AG09319 (cell line): ENCODE data around the gene CSTF2.

Experiments
- DNase-seq: peaks from one replicate; pipeline ENCODE4 v3.0.0-alpha.2; 2010; ENCODE audit warnings: low read depth; ENCODE audit errors: extremely low read depth
- TF ChIP-seq, protein P1 (sequence below): IDR thresholded peaks from 2 replicates; pipeline ENCODE4 v1.5.1; 2011; ENCODE audit warnings: low read depth, mild to moderate bottlenecking, inconsistent platforms, low read length, moderate library complexity

Gene CSTF2

DNA sequence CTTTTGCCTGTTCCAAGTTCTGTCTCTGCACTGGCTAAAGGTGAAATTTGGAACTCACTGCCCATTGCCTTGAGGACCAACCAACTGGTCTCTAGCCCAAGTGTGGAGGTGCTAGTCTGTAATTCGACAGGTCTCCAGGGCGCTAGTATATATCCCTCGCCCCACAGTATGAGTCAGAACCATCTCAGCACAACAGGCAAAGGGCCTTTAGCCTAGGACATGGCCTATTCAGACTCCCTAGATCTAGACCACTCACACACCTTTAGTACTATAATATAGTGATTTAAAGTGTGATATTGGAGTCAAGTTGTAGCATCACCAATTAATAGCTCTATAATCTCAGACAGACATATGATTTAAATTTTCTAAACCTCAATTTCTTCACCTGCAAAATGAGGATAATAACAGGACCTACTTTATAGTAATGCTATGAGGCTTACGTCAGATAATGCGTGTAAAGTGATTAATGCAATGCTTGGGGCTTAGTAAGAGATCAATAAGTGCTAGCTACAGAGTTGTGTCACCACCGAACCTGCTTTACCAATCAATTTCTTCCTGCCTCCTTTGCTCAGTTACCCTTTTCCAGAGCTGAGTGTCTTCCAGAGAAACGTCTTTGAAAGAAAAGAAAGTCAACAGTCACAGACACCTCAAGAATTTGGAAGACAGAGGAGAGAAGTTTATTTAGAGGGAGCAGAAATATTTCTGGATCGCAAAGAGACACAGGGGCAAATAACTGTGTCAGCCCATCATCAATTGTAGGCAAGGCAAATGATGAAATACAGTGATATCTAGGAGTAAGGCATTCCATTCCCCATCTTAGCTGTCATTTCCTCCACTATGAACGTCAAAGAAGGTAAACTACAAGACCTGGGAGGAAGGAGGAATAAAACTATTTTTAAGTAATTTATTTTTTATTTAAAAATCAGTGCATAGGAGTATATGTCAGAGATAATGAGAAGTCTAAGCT, 51.7 kb downstream of the CSTF2 start:
- TF ChIP-seq, protein P1, sequence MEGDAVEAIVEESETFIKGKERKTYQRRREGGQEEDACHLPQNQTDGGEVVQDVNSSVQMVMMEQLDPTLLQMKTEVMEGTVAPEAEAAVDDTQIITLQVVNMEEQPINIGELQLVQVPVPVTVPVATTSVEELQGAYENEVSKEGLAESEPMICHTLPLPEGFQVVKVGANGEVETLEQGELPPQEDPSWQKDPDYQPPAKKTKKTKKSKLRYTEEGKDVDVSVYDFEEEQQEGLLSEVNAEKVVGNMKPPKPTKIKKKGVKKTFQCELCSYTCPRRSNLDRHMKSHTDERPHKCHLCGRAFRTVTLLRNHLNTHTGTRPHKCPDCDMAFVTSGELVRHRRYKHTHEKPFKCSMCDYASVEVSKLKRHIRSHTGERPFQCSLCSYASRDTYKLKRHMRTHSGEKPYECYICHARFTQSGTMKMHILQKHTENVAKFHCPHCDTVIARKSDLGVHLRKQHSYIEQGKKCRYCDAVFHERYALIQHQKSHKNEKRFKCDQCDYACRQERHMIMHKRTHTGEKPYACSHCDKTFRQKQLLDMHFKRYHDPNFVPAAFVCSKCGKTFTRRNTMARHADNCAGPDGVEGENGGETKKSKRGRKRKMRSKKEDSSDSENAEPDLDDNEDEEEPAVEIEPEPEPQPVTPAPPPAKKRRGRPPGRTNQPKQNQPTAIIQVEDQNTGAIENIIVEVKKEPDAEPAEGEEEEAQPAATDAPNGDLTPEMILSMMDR: no peak
- no peak for DNase-seq

DNA sequence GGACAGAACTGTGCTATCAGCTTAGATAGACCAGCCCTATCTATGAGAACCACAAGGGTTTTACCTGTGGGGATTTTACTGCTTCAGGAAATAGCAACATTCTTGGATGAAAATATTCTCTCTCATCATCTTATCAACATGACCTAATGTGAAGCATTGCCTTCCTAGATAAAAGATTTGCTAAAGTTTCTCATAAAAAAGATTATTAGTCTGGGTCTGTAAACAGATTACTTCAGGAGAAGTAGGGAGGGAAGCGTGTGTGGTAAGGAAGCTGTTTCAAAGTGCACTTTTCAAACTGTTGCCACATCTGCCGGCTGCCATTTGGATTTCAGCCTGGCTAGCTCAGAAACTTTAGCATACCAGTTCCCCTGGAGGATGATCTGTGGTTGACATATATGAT, 54.1 kb downstream of the CSTF2 start, which contains the start of gene NOX1:
TSS of gene NOX1 (minus strand) at position 35 of the 400 bp plus-strand sequence. CDS start 220 bp downstream, outside the sequence.
- no peak for DNase-seq
- TF ChIP-seq, protein P1: no peak

DNA sequence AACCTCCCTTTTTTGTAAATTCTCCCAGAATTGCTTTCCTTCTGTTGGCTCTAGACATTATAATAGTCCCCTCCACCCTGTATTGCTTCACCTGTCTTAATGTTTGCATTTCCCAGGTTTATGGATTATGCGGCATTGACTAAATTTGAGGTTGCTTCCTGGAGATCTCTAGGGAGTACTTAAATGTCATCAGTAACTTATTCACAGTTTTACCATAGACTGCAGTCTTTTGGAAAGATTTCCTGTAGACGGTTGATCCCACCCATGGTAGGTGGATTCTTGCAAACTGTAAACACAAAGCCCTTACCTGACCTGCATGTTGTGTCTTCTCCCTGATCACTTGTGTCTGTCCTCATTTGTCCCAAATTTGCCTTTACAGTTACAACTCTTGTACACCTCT, 60.2 kb downstream of the CSTF2 start:
- TF ChIP-seq, protein P1: no peak

DNA sequence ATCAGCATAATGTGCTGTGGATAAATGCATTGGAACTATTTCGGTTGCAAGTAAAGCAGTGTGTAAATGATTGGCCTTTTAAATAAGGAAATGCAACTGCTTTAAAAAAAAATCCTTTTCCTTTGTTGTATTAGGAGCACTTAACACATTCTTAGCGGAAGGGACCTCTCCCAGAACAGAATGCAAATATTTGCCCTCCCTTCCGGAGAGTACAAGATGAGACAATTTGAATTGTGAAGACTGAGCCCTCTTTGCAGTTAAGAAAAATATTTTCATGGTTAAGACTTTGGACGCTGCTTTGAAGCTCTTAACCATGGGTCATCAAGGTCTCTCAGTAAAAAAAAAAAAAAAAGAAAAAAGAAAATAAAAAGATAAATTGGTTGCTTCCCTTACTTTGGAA, 63.5 kb downstream of the CSTF2 start:
- no peak for DNase-seq
- TF ChIP-seq, protein P1: no peak

More for the DNA sequence above, 60.2 kb downstream of the CSTF2 start:
- DNase-seq: no peak
